8988T (cell line): ENCODE results near the gene MPP3.

Experiments
- DNase-seq: peaks from one replicate; pipeline ENCODE4 v3.0.0; 2011

Gene MPP3

GRCh38 chr17:43769426-43769825, 63.5 kb downstream of the MPP3 start:
- no peak for DNase-seq

DNA sequence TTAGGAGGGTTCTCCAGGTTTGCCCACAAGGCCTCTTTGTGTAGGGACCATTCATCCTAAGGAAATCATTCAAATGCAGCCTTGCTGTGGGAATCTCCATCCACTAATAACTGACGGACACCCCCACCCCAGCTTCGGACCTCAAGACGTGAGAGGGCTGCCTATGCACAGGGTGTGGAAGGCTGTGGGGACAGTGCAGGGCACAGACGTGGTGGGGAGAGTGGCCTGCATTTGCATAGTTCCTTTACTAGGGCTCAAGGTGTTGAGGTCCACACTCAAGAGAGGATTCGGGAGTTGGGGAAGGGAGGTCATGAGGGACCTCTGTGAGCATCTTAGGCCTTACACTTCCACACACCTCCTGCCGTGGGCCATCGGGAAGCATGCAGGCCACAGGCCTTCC, 64.0 kb downstream of the MPP3 start:
- no peak for DNase-seq

DNA sequence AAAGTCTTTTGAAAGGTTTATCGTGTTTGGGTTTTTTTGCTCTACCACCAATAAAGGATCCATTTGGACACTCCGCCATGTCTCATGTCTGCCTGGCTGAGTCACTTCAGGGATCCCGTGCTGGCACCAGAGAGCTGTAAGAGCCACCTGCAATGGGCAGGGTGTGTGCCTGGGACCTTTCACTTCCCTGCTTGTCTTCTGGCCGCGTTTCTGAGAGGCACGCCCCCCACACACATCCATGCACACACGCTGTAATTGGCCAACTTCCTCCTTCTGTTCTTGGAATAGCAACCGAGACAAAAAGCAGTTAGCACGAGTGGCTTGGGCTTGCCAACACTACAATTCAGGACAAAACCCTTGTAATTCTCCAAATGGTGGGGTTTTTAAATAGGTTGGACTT, 64.6 kb downstream of the MPP3 start:
- DNase-seq = no peak

DNA sequence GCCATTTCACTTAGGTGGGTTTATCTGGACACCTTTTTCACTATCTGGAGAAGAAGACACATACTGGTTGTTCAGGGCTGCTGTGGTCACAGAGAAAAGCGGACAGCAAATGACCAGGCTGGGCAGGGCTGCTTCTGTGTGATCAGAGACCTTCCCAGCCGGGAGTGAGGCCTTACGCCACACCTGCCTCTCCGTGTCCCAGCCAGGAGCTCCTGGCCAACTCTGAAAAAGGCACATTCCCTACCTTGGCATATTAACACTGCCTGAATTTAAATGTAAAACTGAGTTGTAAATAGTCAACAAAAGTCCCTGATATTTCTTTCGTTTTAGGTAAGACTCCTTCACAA, 65.3 kb downstream of the MPP3 start:
- no peak for DNase-seq

- DNase-seq = no peak
These were observed 65.8 kb downstream of the MPP3 start for GRCh38 chr17:43767053-43767712.

DNA sequence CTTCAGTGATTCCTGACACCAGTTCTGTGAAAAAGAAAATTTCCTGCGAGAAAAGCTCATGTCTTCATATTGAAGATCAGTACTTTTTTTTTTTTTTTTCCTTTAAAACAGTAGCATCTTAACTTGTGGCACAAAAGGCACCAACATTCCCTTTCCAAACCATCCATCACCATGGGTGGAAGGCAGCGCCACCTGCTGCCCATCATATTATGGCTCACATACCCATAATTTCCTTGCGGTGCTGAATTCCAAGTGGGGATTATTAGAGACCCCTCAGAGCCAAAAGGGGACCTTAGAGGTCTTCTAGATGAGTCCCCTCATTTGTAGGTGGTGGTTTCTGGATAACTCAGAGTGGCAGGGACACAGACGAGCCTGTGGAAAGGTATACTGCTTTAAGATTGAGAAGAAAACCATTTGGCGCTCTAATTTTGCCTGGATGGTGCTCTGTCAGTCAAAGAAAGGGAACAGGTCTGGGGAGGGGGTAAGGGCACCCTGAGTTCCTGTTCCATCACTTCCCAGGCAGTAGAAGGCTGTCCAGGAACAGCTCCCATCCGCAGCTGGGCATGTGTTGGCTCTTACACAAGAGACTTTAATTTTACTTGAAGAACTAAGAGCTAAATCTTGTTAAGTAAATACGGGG, 66.4 kb downstream of the MPP3 start:
- DNase-seq = no peak

DNA sequence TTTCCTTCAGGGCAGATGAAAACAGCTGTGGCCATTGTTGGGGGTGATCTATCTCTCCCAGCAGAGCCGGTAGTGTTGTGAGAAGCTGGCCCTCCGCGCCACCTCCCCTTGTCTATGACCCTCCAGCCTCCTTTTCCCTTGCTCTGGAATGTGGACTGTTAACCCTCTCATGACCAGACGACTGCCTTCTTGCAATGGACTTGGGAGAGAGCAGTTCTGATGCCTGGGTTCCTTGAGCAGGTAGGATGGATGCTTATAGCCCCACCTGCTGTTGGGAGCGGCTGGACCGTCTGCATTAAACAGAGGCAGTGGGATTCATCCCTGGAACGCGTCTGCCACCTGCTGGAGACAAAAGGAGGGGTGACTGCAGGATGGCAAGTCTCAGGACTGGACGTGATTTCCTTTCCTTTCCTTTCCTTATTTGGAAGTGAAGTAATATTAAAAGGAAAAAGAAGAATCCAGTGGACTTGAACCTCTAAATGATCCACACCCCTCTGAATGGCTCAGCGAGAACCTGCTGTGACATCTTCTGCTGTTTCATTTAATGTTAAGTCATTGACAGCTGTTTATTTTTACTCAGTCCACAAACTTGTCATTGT, 72.6 kb downstream of the MPP3 start:
- peak; percentile 86 for DNase-seq

DNA sequence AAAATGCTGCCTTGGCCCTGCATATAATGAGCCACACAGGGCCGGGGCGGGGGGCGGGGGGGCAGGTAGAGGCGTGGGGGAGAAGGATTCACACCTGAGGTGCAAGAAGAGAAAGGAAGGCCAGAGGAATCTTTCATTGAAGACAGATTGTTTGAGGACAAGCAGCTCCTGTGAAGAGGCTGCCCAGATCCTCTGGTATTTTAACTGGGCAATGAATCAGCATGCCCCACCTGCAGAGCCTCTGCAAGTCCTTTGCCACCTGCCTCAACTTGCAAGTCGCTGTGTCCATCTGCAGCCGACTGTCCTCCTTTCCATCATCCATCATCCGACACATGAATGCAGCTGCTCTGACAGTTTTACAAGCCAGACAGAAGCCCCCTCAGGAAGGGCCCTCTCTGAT, 73.1 kb downstream of the MPP3 start:
- DNase-seq = no peak

GRCh38 chr17:43758497-43759174, 74.3 kb downstream of the MPP3 start, which contains the start of gene SOST:
SOST (minus strand) TSS chr17:43758791; CDS start chr17:43758741, 50 bp downstream.
- DNase-seq = no peak

- DNase-seq = no peak
These were observed 74.9 kb downstream of the MPP3 start for GRCh38 chr17:43758086-43758485.

- DNase-seq = no peak
These were observed 75.7 kb downstream of the MPP3 start for GRCh38 chr17:43757171-43757660.

GRCh38 chr17:43756201-43756600, 76.7 kb downstream of the MPP3 start:
- no peak for DNase-seq

- no peak for DNase-seq
These were observed 77.5 kb downstream of the MPP3 start for GRCh38 chr17:43755389-43755875.

DNA sequence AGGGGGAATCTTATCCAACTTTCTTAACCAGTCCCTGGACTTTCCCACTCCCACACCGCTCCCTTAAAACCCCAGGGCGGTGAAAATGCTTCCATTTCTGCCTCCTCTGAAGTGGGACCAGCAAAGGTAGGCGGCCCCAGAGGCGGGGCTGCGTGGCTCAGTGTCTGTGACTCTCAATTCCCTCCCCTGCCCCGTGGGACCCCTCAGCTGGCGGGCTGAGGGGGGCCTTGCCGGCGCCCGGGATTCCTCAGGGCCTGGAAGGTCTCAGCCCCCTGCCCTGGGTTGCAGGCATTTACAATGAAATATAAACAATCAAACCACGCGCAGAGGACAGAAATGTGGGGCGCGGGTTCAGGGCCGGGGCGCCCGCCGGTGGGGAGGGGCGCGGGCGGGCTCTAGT, 78.0 kb downstream of the MPP3 start:
- no peak for DNase-seq

DNA sequence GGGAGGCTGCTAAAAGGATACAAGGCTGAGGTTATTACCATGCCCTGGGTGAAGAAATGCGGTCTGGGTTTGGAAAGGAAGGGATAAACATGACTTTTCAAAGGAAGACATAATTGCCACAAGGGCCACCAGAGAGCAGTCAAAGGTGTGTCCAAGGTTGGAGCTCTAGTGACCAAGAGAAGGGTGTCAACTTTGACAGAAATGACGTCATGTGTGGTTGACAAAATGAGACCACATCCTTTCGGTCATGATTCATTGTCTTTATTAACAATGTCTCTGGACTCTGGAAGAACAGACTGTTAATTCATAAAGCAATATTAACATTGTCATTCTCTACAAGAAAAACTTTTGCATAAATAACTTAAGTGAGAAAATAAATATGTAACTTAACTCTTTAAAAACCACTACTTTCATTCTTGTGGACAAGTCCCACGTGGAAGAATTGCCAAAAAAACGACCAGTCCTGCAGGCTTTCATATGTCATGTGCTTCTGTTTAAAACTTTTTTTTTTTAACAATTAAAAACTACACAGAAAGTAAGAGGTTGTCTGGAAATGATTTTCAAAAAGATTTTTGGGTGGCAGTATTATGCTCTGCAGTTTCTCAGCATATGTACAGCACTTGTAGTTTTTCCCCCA, 79.3 kb downstream of the MPP3 start:
- no peak for DNase-seq
